ENCODE measurements around the gene STAT6. TPM values are rescaled to one million over a fixed set of nuclear protein-coding genes. Genes with fewer than 3 reads are reported as not detected.

The STAT6 gene
- total and polyA plus RNA-seq, 2 donors (not counting 3 experiments of a cell fraction or from before 2014, with no cell fraction given), result 136 to 147 TPM

DNA sequence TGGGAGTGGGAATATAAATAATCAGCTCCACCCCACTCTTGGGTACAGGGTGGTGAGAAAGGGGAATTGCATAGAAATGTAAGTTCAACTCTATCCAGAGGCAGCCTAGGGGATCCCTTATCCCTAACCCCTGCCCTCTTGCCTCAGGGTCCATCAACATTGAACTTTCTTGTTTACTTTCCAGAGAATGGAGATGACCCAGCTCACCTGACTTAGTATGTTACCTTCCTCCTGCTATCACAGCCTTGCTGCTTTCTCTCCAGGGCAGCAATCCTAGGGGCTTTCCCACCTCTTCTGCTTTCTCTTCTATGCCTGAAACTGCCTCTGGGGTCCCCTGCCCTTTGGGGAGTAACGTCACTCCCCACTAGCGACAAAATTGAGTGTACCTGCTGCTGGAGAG is 19.8 kb upstream of the STAT6 start:
- H3K4me1 ChIP-seq (ENCODE audit: control insufficient read depth, extremely low read depth, insufficient read depth, low read length), result peaks cover 4% of the 10 kb centered on the region
- FAIRE-seq, result no peak

More for the DNA sequence above, 19.8 kb upstream of the STAT6 start:
- H3K9ac ChIP-seq (replicated peaks; ENCODE audit: extremely low read depth, insufficient read depth, low read length), result no peak overlapping the region
- dilution Hi-C loops (cut with MboI; ENCODE audit: extremely low pct_ligation_motif_present, low sequenced_read_pairs) (no loop called here), intact Hi-C loops (cut with micrococcal nuclease) (no loop called here)
- H3K9me1 ChIP-seq (replicated peaks; ENCODE audit: control insufficient read depth, extremely low read depth, insufficient read depth, low read length), result no peaks in the 10 kb centered on the region
- no TSS peak for BruUV-seq (replicated peaks)
- H3K9me3 ChIP-seq (replicated peaks; ENCODE audit: control insufficient read depth, insufficient read depth, low read length), result no peaks in the 10 kb centered on the region
- peaks cover 48 to 51% of the 10 kb centered on the region in 2 experiments for H3K27me3 ChIP-seq (ENCODE audit: control insufficient read depth in 2 of 2, insufficient read depth in 2 of 2, low read length in 2 of 2)
- no peaks in the 10 kb centered on the region for H3K79me2 ChIP-seq (ENCODE audit: control insufficient read depth, insufficient read depth, low read length)
- no peak for DNase-seq (ENCODE audit: low read depth, low spot score)
- CTCF ChIA-PET, result interaction anchor here (18.0 kb wide), 1 partner anchor 40 kb away, joined by 429 read pairs; no protein-coding TSS in a partner anchor
- H4K20me1 ChIP-seq (replicated peaks; ENCODE audit: control insufficient read depth, extremely low read depth, insufficient read depth, low read length), result no peaks in the 10 kb centered on the region
- H3K27ac ChIP-seq (ENCODE audit: insufficient read depth, low read depth, low read length), result no peak overlapping the region
- no peak overlapping the region for H2AFZ ChIP-seq (ENCODE audit: low read depth, low read length)
- POLR2A ChIA-PET, result no interaction called here
- H3K4me2 ChIP-seq (ENCODE audit: insufficient read depth, low read length), result no peak overlapping the region
- TF ChIP-seq JUN (IDR thresholded peaks at IDR 0.05; ENCODE audit: borderline replicate concordance, insufficient read depth, insufficient read length, low read depth), result no peak
- TF ChIP-seq GATA2 (IDR thresholded peaks at IDR 0.05; ENCODE audit: insufficient read depth, insufficient read length, low read depth, low read length), result no peak
- no peak for TF ChIP-seq POLR2AphosphoS5 (IDR thresholded peaks at IDR 0.05; ENCODE audit: insufficient read depth, low read depth, low read length)
- no peak for TF ChIP-seq MYC (IDR thresholded peaks at IDR 0.05; ENCODE audit: low read depth, low read length)
- TF ChIP-seq, protein P1, sequence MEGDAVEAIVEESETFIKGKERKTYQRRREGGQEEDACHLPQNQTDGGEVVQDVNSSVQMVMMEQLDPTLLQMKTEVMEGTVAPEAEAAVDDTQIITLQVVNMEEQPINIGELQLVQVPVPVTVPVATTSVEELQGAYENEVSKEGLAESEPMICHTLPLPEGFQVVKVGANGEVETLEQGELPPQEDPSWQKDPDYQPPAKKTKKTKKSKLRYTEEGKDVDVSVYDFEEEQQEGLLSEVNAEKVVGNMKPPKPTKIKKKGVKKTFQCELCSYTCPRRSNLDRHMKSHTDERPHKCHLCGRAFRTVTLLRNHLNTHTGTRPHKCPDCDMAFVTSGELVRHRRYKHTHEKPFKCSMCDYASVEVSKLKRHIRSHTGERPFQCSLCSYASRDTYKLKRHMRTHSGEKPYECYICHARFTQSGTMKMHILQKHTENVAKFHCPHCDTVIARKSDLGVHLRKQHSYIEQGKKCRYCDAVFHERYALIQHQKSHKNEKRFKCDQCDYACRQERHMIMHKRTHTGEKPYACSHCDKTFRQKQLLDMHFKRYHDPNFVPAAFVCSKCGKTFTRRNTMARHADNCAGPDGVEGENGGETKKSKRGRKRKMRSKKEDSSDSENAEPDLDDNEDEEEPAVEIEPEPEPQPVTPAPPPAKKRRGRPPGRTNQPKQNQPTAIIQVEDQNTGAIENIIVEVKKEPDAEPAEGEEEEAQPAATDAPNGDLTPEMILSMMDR (IDR thresholded peaks at IDR 0.05; ENCODE audit: extremely low read depth in 1 of 2, insufficient read depth in 1 of 2, low read depth in 1 of 2, low read length in 2 of 2), result no peak
- TF ChIP-seq FOS (IDR thresholded peaks at IDR 0.05; ENCODE audit: borderline replicate concordance, insufficient read depth, low read length), result no peak
- TF ChIP-seq POLR2A (IDR thresholded peaks at IDR 0.05; ENCODE audit: low read depth, low read length), result no peak
- TF ChIP-seq, protein P2, sequence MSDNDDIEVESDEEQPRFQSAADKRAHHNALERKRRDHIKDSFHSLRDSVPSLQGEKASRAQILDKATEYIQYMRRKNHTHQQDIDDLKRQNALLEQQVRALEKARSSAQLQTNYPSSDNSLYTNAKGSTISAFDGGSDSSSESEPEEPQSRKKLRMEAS (IDR thresholded peaks at IDR 0.05; ENCODE audit: insufficient read depth, insufficient read length), result no peak
- no peak for TF ChIP-seq EZH2 (IDR thresholded peaks at IDR 0.05; ENCODE audit: borderline replicate concordance, low read depth, low read length, severe bottlenecking)
- H3K4me3 ChIP-seq (replicated peaks in 1 of 3; ENCODE audit: insufficient read depth in 1 of 3, low read depth in 1 of 3, low read length in 3 of 3), result no peak overlapping the region
- H3K36me3 ChIP-seq (ENCODE audit: control insufficient read depth in 2 of 2, extremely low read depth in 1 of 2, insufficient read depth in 2 of 2, low read length in 2 of 2), result no peaks in the 10 kb centered on the region

All from endothelial cell of umbilical vein (primary cell).